ENCODE measurements around the gene MRPS12.
"Not testable (repeated sequence)": the region's sequence is repeated elsewhere in the genome, so short reads cannot be mapped to it uniquely, and the experiment has no call there.

Gene MRPS12

GRCh38 chr19:38930776-38931520 is at the start of gene MRPS12:
TSS of gene MRPS12 (plus strand) at chr19:38930944. CDS start at chr19:38931295, 351 bp downstream.
- TF ChIP-seq, protein P1, sequence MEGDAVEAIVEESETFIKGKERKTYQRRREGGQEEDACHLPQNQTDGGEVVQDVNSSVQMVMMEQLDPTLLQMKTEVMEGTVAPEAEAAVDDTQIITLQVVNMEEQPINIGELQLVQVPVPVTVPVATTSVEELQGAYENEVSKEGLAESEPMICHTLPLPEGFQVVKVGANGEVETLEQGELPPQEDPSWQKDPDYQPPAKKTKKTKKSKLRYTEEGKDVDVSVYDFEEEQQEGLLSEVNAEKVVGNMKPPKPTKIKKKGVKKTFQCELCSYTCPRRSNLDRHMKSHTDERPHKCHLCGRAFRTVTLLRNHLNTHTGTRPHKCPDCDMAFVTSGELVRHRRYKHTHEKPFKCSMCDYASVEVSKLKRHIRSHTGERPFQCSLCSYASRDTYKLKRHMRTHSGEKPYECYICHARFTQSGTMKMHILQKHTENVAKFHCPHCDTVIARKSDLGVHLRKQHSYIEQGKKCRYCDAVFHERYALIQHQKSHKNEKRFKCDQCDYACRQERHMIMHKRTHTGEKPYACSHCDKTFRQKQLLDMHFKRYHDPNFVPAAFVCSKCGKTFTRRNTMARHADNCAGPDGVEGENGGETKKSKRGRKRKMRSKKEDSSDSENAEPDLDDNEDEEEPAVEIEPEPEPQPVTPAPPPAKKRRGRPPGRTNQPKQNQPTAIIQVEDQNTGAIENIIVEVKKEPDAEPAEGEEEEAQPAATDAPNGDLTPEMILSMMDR (conservative IDR thresholded peaks at IDR 0.05; ENCODE audit: low read depth, low read length) = no peak
- H3K4me3 ChIP-seq (ENCODE audit: low read length) = peak within 1 kb of the TSS; percentile 95
- DNase-seq (ENCODE audit: low read depth) = peak; percentile 97

DNA sequence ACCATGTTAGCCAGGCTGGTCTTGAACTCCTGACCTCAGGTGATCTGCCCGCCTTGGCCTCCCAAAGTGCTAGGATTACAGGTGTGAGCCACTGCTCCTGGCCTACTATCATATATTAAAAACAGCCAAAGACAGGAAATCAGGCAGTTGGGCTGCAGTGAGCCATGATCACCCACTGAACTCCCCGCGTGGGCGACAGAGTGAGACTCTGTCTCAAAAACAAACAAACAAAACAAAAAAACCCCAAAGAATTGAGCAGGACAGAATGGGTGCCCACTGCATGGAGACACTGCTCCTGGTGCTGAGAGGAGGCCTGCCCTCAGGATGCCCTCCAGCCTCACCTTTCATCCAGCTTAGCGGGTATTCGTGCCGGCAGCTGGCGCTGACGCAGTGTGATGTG is 47.5 kb upstream of the MRPS12 start:
- TF ChIP-seq, protein P1 (conservative IDR thresholded peaks at IDR 0.05; ENCODE audit: low read depth, low read length) = no peak
- no peak for DNase-seq (ENCODE audit: low read depth)
- no peak overlapping the region for H3K4me3 ChIP-seq (ENCODE audit: low read length)

- not testable (repeated sequence) for H3K4me3 ChIP-seq (ENCODE audit: low read length); DNase-seq (ENCODE audit: low read depth)
These were observed 46.1 kb upstream of the MRPS12 start for GRCh38 chr19:38884691-38885090.

- TF ChIP-seq, protein P1 (conservative IDR thresholded peaks at IDR 0.05; ENCODE audit: low read depth, low read length) = no peak
- H3K4me3 ChIP-seq (ENCODE audit: low read length) = no peak overlapping the region
- no peak for DNase-seq (ENCODE audit: low read depth)
These were observed 41.9 kb upstream of the MRPS12 start for GRCh38 chr19:38888876-38889275.

DNA sequence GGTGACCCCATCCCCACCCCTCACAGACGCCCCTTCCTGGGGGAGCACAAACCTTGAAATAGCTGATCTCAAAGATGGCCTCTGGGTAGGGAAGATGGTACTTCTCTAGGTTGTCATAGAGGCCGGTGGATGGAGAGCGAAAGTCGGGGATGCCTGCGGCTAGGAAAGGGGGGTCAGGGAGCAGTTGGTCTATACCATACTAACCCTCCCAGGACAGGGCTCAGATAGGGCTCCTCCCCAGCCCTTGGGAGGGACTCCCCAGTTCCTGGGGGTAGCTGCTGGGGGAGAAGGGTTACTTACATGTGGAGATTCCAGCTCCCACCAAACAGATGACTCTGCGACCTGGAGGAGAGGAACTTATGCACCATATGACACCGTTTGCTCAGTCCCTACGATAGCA is 40.9 kb upstream of the MRPS12 start:
- no peak overlapping the region for H3K4me3 ChIP-seq (ENCODE audit: low read length)
- DNase-seq (ENCODE audit: low read depth) = no peak
- TF ChIP-seq, protein P1 (conservative IDR thresholded peaks at IDR 0.05; ENCODE audit: low read depth, low read length) = no peak

DNA sequence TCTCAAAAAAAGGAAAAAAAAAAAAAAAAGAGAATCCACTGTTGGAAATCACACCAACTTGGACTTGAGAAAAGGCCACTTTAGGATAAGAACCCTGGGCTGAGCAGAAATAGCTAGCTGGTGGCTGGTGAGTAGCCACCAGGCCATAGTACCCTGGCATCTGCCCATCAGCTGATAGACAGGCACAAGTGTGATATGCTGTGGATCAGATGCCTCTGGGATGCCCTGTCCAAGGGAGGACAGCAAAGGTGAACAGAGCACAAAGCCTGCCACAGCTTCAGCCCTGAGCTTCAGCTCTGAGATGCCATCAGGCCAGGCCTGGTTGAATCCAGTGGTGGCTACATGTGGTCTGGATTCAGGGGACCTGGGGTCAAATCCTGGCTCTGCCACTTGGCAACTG is 40.1 kb upstream of the MRPS12 start:
- H3K4me3 ChIP-seq (ENCODE audit: low read length) = no peak overlapping the region
- no peak for DNase-seq (ENCODE audit: low read depth)
- TF ChIP-seq, protein P1 (conservative IDR thresholded peaks at IDR 0.05; ENCODE audit: low read depth, low read length) = no peak

- TF ChIP-seq, protein P1 (conservative IDR thresholded peaks at IDR 0.05; ENCODE audit: low read depth, low read length) = no peak
- DNase-seq (ENCODE audit: low read depth) = no peak
- H3K4me3 ChIP-seq (ENCODE audit: low read length) = no peak overlapping the region
These were observed 39.0 kb upstream of the MRPS12 start for GRCh38 chr19:38891771-38892170.
